GM18951 (cell line): ENCODE results near the gene CCNY.

Experiments
- POLR2A ChIP-seq: IDR thresholded peaks from 4 replicates; pipeline ENCODE4 v1.6.1; 2011; ENCODE audit warnings: mild to moderate bottlenecking; ENCODE audit not compliant: insufficient read length, insufficient read depth; ENCODE audit errors: extremely low read depth
- in situ Hi-C: fragments of 300-500 bp; cut with MboI; formaldehyde crosslinking; loops from one replicate; pipeline ENCODE4 v1.12.0; 2022; ENCODE audit warnings: low sequenced_read_pairs, mixed read lengths, inconsistent platforms; ENCODE audit not compliant: unreplicated experiment

CCNY gene

DNA sequence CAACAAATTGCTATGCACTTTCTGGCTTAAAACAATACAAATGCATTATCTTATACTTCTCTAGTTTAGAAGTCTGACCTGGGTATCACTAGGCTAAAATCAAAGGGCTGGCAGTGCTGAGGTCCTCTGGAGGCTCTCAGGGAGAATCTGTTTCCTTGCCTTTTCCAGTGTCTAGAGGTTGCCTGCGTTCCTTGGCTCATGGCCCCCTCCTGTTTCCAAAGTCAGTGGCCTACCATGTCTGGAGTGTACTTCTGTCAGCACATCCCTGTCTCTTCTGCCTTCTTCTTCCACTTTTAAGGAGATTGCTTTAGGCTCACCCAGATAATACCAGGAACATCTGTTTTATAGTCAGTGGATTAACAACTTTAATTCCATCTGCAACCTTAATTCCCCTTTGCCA, 52.4 kb downstream of the CCNY start:
- in situ Hi-C loops: no loop called here
- no peak for TF ChIP-seq POLR2A

DNA sequence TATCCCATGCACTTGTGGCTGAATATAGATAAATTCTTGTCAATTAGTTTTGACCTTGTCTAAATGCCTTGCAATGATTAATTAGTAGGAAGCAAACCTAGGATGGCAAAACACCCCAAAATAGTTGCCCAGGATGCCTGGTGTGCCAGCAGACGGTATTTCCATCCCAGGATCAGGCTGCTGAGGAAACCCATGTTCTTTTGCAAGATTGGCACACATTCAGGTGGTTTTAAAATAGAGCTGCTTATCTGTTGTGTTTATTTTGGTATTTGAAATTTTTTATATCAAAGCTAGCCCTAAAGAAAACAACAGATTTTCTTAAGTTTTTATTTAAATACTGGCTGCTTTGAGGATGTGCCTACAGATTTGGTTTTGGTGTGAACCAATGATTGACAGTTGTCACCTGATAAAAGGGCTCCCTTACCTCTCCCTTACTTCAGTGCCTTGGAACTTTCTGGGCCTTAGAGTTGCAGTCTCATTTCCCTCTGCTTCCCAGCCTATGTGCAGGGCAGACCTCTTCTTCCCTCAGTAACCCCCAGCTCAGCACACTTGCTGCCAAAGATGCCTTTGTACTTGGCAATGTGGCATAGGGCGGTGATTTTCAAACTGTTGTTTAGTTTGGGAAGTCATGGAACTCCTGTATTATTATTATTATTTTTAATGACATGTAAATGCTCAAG, 54.0 kb downstream of the CCNY start:
- no peak for TF ChIP-seq POLR2A
- in situ Hi-C loops: no loop called here

DNA sequence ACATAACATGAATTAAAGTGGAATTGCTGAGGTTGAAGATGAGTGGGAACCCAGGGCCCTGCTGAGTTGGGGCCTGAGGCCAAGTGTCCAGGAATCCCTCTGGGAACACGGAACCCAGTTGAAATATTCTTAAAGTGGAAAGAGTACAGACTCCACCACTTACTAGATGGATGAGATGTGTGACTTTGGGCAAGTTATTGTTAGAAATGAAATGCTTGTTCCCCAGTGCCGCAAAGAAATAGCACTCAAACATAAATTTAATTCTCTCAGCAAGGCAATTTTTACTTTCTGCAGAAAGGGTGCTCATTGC, 54.5 kb downstream of the CCNY start:
- in situ Hi-C loops: no loop called here
- no peak for TF ChIP-seq POLR2A

DNA sequence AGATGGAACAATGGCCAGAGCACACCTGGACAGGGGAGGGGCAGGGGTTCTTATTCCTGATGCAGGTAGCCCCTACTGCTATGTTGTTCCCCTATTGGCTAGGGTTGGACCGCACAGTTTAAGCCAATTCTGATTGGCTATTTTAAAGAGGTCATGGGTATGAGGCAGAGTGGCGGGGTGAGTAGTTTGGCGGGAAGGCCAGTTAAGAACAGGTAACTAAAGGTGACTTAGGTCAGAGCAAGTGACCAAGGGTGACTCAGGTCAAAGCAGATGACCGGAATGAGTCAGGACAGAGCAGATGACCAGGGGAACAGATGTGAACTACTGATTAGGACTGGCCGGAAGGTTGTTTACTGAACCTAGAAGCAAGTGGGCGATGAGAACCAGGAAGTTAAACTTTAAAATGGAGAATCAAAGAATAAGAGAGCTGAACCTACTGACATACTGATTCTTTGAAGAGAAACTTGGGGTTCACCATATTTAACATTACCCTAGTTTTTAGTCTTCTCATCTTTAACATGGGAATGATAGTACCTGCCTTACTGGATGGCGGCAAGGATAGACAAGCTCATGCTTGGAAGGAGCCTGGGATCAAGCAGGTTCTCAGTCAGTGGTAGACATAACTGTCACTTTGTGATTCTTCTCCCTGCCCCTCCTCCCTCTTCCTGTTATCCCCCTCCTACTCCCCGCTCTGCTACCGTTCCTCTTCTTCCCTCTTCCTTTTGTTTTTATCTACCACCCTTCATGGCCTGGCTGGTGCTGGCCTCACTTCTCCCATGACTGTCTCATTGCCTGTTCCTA, 55.0 kb downstream of the CCNY start:
- no peak for TF ChIP-seq POLR2A
- in situ Hi-C loops: no loop called here

DNA sequence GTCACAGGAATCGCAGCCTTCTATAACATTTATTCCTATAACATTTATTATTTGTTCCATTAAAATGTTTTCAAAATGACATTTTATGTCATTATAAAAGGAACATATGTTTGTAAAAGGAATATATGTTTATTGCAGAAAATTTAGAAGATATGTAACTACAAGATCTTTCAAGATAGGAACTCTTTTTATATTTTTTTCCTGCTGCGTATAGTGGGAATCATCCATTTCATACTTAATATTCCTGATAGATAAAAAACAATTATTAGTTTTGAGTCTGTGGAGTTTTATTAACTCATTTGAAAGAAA, 55.6 kb downstream of the CCNY start:
- in situ Hi-C loops: no loop called here
- TF ChIP-seq POLR2A: no peak

DNA sequence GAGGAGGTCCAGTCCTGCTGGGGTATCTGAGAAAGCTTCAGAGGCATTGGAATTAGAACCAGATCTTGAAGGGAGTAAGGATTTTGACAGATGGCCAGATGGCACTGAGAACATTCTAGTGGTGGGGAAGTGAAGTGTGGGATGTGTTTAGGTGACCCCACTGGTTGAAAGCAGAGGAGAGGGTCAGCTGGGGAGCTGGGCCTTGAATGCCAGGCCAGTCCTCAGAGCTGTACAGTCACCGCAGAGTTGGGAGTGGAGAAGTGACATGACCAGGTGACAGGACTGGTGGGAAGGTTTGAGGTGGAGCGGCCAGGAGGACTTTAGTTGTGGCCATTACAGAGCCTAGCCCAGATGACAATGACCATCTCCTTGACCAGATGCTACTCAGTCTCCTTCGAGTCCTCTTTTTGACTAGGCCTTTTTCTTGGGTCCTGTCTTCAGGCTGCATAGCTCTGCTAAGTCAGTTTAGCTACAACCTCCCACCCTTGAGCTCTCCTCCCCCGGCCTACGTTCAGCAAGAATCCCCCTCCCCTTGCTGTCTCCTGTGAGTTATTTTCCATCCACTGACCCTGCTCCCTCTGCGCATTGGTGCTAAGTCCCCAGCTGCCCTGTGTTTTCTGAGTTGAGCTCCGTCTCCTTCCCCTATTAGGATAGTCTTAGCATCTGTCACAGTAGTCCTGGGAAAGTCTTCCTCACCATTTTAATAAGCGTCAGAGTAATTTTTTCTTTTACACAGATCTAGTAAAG, 56.3 kb downstream of the CCNY start:
- in situ Hi-C loops: no loop called here
- no peak for TF ChIP-seq POLR2A

DNA sequence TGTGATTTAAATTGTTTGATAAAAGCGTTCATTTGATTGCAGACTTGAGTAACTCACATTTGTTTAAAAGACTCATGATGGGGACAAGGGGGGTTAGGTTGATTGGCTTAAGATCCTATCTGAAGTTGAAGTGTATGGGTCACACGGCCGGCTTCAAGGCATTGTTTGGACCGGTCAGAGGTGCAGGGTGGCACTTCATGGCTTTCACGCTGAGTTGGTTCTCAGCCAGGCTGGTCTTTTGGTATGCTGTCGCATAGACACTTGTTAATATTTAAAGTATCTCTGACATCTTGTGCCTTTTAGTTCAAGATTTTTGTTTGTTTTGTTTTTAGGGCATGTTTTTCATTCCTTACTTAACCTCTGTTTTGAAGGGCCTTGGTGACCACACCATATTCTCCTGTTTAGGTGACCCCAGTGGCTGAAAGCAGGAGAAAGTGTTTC, 58.1 kb downstream of the CCNY start:
- TF ChIP-seq POLR2A: no peak
- in situ Hi-C loops: no loop called here

DNA sequence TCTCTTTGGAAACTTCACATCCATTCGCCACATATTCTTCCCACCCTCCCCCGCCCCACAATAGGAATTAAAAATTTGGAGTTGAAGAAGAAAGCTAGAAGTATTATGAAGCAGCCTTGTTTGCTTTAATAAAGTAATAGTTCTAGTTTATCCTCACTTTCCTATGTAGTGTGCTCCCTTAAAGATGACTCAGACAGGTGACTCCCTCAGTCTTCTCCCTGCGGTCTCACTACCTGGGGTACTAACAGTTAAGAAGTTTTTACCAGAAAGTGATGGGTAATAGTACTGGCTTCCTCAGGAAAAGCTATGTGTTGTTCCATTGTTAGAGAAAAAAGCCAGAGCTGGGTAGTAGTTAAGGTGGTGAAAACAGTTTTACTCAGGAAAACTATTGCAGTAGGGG, 58.6 kb downstream of the CCNY start:
- in situ Hi-C loops: no loop called here
- no peak for TF ChIP-seq POLR2A

DNA sequence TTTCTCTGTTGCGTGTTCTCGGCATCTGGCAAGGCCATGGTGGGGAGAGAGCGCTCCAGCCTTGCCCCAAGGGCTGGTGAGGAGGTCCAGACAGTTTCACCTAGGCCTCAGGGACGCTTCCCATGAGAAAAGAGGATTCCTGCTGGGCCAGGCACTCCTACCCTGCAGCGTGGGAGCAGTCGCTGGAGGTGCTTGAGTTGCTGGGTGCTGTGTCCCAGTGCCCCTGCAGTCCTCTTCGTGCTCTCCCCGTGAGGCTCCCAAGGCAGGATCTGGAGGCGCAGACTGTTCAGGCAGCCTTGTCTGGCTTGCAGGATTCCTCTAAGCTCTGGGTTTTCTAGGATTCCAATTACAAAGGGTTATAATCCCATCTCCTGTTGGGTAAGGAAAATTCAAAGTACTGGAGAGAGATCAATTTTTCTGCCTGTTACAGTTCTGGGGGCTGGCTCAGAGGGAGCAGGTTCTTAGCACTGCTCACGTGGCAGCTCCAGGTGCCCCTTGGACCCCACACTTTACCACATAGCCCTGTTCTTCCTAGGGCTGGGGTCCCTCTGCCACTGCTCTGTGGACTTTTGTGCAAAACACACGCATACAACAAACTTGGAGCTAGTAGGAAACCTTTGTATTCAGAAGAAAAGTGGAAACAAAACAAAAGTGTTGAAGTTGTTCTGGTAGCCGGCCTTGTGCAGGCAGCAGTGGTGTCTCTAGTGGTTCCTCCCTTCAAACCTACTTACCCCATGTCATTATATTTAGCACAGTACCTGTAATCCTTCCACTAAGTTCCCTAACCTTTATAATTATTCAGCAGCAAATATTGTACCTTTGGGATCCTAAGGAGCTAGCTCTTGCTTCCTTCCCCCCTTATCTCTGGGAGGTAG, 60.5 kb downstream of the CCNY start:
- in situ Hi-C loops: no loop called here

DNA sequence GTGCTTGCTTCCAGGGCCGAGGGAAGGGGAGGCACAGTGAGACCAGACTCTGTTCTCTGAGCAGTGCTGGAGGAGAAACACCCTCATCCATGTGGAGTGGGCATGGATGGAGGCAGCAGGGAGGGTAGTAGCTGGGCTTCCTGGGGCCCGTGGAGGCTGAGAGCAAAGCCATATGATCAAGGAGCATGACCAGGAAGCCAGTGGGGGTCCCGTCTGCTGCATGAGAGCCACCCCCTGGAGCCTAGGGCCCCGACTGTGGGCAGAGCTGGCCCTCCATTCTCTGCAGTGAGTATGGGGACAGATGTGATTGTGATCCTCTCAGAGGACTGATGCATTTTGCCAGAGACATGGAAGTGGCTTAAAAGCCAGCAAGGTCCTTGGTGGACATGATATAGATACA, 61.6 kb downstream of the CCNY start:
- TF ChIP-seq POLR2A: no peak
- in situ Hi-C loops: no loop called here

More for the DNA sequence above, 60.5 kb downstream of the CCNY start:
- TF ChIP-seq POLR2A: no peak

DNA sequence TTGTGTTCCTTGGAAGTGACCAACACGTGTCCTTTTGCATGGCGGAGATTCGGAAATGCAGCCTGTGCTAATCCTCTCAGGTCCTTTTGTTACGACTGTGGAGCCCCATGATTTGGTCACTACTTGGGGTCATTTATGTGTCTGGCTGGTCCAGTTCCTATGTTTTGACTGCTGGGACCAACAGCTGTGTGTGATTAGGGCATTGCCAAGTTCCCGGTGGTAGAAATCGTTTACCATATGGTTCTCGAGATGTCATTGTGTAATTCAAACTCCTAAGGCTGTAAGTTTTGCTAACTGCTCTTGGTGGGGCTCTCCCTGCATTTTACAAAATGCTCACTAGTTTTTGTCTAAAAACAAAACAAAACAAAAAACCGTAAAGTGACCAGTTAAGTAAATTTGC, 62.0 kb downstream of the CCNY start:
- in situ Hi-C loops: no loop called here
- no peak for TF ChIP-seq POLR2A

DNA sequence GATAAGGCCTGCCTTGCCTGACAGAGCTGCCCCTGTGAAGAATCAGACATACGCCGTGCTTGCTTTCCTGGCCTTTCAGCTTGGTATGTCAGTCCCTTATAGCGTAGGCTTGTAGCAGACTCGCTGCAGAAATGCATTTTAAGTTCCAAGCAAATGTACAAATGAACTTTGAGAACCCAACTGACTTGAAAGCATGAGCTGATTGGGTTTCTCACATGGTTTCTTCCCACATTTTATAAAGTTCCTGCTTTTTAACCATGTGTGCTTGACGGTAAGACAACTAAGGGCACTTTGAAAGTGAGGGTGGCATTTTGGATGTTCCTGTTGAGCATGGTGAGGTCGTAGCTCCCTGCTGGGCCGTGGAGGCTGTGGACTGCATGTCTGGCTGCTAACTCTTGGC, 62.6 kb downstream of the CCNY start:
- in situ Hi-C loops: no loop called here
- no peak for TF ChIP-seq POLR2A

DNA sequence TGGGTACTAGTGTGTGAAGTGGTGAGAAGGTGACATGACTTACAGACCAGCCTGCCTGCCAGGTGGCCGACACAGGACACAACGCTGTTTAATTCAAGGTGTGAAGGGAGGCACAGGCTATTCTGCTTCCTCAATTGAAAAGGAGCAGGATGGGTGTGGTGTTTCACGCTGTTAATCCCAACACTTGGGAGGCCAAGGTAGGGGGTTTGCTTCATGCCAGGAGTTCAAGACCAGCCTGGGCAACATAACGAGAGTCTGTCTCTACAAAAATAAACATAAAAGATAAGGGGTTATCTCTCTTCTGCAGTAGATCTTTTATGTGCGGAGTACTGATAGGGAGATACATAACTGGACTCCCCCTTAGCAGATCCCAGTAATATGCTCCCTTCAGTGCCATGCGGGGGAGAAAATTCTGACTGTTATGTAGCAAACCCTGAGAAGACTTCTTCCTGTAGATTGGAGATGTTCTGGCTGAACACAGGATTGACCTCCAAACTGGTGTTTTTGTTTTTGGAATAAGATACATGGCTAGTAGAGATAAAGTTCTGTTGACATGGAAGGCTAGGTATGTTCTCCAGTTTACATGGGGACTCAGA, 63.2 kb downstream of the CCNY start:
- in situ Hi-C loops: no loop called here
- no peak for TF ChIP-seq POLR2A
